Neural cell (in vitro differentiated cells): ENCODE results near the gene RPUSD3. TPM values are rescaled to one million over a fixed set of nuclear protein-coding genes. Genes with fewer than 3 reads are reported as not detected.

Source experiments
- H2AFZ ChIP-seq: fragments of 200-600, 300-800 bp; sonication (generic), shearing (Covaris generic); 2 replicates; pipeline ENCODE4 v1.6.0; 2014; ENCODE audit warnings: low read depth, mild to moderate bottlenecking, antibody characterized with exemption, low read length, moderate library complexity
- H3F3A ChIP-seq: fragments of 200-600 bp; shearing (Covaris generic); 2 replicates; pipeline ENCODE4 v1.6.1; 2016; ENCODE audit warnings: mild to moderate bottlenecking, moderate library complexity, mixed read lengths, antibody characterized with exemption, low read length; ENCODE audit not compliant: insufficient read depth, poor library complexity, severe bottlenecking
- H3K27ac ChIP-seq: fragments of 200-600, 300-800 bp; sonication (generic), shearing (Covaris generic); 2 replicates; pipeline ENCODE4 v1.5.1; 2014; ENCODE audit warnings: mild to moderate bottlenecking, low read length, moderate library complexity
- H3K27me3 ChIP-seq: fragments of 300-800, 200-600 bp; sonication (generic), shearing (Covaris generic); 2 replicates; pipeline ENCODE4 v1.6.0; 2014; ENCODE audit warnings: mild to moderate bottlenecking, low read depth, low read length, moderate library complexity; ENCODE audit not compliant: insufficient read depth
- H3K36me3 ChIP-seq: fragments of 300-800, 200-600 bp; sonication (generic), shearing (Covaris generic); 2 replicates; pipeline ENCODE4 v1.5.1; 2014; ENCODE audit warnings: mild to moderate bottlenecking, antibody characterized with exemption, low read length, moderate library complexity; ENCODE audit not compliant: insufficient read depth
- H3K4me2 ChIP-seq: fragments of 300-800, 200-600 bp; sonication (generic), shearing (Covaris generic); 2 replicates; pipeline ENCODE4 v1.6.0; 2014; ENCODE audit warnings: mild to moderate bottlenecking, low read length
- H3K4me3 ChIP-seq: fragments of 300-800, 200-600 bp; sonication (generic), shearing (Covaris generic); 2 replicates; pipeline ENCODE4 v1.5.1; 2014; ENCODE audit warnings: mild to moderate bottlenecking, low read length, moderate library complexity
- H3K79me2 ChIP-seq: fragments of 200-600 bp; shearing (Covaris generic); replicated peaks from 2 replicates; pipeline ENCODE4 v1.6.0; 2014; ENCODE audit warnings: mild to moderate bottlenecking, low read length, moderate library complexity; ENCODE audit not compliant: insufficient read depth
- H3K9ac ChIP-seq: fragments of 300-800, 200-600 bp; sonication (generic), shearing (Covaris generic); 2 replicates; pipeline ENCODE4 v1.6.1; 2016; ENCODE audit warnings: mild to moderate bottlenecking, low read length, mixed read lengths
- H3K9me2 ChIP-seq: fragments of 200-600 bp; shearing (Covaris generic); 2 replicates; pipeline ENCODE4 v1.6.1; 2016; ENCODE audit warnings: mild to moderate bottlenecking, low read length, mixed read lengths; ENCODE audit not compliant: insufficient read depth
- H3K9me3 ChIP-seq: fragments of 200-600, 300-800 bp; sonication (generic), shearing (Covaris generic); 2 replicates; pipeline ENCODE4 v1.6.1; 2016; ENCODE audit warnings: mild to moderate bottlenecking, mixed run types, low read length, moderate library complexity, mixed read lengths
- H4K20me1 ChIP-seq: fragments of 200-600 bp; shearing (Covaris generic); 2 replicates; pipeline ENCODE4 v1.6.1; 2016; ENCODE audit warnings: mild to moderate bottlenecking, mixed run types; ENCODE audit not compliant: insufficient read depth
- EP300 ChIP-seq: fragments of 450-650 bp; conservative IDR thresholded peaks from 2 replicates; pipeline ENCODE4 v1.6.1; 2014; ENCODE audit warnings: antibody characterized with exemption, mild to moderate bottlenecking, moderate library complexity; ENCODE audit not compliant: poor library complexity, severe bottlenecking
- EZH2 ChIP-seq: fragments of 200-600, 300-800 bp; shearing (Covaris generic), sonication (generic); IDR thresholded peaks from 2 replicates; pipeline ENCODE4 v1.6.1; 2014; ENCODE audit warnings: antibody characterized with exemption, low read length, borderline replicate concordance, mild to moderate bottlenecking; ENCODE audit not compliant: insufficient read depth, poor library complexity, severe bottlenecking
- MXI1 ChIP-seq: fragments of 450-650 bp; conservative IDR thresholded peaks from 2 replicates; pipeline ENCODE4 v1.6.1; 2014; ENCODE audit warnings: antibody characterized with exemption, mild to moderate bottlenecking; ENCODE audit not compliant: poor library complexity, severe bottlenecking
- POLR2AphosphoS5 ChIP-seq: IDR thresholded peaks from 2 replicates; pipeline ENCODE4 v1.6.1; 2012
- RAD21 ChIP-seq: fragments of 450-650 bp; conservative IDR thresholded peaks from 2 replicates; pipeline ENCODE4 v1.6.1; 2014; ENCODE audit warnings: antibody characterized with exemption, mild to moderate bottlenecking, moderate library complexity
- SMC3 ChIP-seq: fragments of 450-650 bp; conservative IDR thresholded peaks from 2 replicates; pipeline ENCODE4 v1.6.1; 2014; ENCODE audit warnings: antibody characterized with exemption, mild to moderate bottlenecking, moderate library complexity; ENCODE audit not compliant: poor library complexity
- TAF1 ChIP-seq: IDR thresholded peaks from 2 replicates; pipeline ENCODE4 v1.6.1; 2012; ENCODE audit warnings: low read depth
- polyA plus RNA-seq: library from polyadenylated mRNA; depleted of rRNA; stranded (reverse); fragments of >200 nt; gene quantifications from 2 replicates; pipeline ENCODE4 v1.2.3, GENCODE V29; 2014
- TF ChIP-seq, protein P1 (sequence below): fragments of 450-650 bp; IDR thresholded peaks from 2 replicates; pipeline ENCODE4 v1.5.1; 2014; ENCODE audit warnings: antibody characterized with exemption, mild to moderate bottlenecking, moderate library complexity; ENCODE audit not compliant: poor library complexity, severe bottlenecking
- TF ChIP-seq, protein P2 (sequence below): IDR thresholded peaks from 2 replicates; pipeline ENCODE4 v1.6.1; 2012; ENCODE audit warnings: borderline replicate concordance

RPUSD3 gene
- polyA plus RNA-seq, 1 donor from 2014 or later = 35.2 TPM

DNA sequence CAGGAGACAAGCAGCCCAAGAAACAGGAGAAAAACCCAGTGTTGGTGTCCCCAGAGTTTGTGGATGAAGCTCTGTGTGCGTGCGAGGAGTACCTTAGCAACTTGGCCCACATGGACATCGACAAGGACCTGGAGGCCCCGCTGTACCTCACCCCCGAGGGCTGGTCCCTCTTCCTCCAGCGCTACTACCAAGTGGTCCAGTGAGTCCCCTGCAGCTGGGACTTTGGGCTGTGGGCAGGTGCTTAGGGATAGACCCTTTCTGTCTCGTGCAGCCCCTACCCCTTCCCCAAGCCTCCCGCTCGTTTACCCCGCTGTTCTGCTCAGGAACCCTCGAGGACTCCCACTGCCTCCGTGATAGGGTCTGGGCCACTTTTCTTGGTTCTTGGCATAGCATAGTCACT, 23.3 kb downstream of the RPUSD3 start:
- Histone ChIP-seq H3K79me2 (no peaks in the 10 kb centered on the region), H3K9ac (no peak overlapping the region), H3K9me2 (no peaks in the 10 kb centered on the region), H3K27ac (no peak overlapping the region), H3F3A (no peaks in the 10 kb centered on the region), H3K36me3 (no peaks in the 10 kb centered on the region), H4K20me1 (no peaks in the 10 kb centered on the region), H3K9me3 (no peaks in the 10 kb centered on the region), H2AFZ (no peak overlapping the region), H3K4me3 (no peak overlapping the region), H3K27me3 (no peaks in the 10 kb centered on the region), H3K4me2 (no peak overlapping the region)
- TF ChIP-seq, protein P1, sequence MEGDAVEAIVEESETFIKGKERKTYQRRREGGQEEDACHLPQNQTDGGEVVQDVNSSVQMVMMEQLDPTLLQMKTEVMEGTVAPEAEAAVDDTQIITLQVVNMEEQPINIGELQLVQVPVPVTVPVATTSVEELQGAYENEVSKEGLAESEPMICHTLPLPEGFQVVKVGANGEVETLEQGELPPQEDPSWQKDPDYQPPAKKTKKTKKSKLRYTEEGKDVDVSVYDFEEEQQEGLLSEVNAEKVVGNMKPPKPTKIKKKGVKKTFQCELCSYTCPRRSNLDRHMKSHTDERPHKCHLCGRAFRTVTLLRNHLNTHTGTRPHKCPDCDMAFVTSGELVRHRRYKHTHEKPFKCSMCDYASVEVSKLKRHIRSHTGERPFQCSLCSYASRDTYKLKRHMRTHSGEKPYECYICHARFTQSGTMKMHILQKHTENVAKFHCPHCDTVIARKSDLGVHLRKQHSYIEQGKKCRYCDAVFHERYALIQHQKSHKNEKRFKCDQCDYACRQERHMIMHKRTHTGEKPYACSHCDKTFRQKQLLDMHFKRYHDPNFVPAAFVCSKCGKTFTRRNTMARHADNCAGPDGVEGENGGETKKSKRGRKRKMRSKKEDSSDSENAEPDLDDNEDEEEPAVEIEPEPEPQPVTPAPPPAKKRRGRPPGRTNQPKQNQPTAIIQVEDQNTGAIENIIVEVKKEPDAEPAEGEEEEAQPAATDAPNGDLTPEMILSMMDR = no peak
- TF ChIP-seq EP300 = no peak
- no peak for TF ChIP-seq TAF1
- TF ChIP-seq MXI1 = no peak
- no peak for TF ChIP-seq EZH2
- TF ChIP-seq SMC3 = no peak
- TF ChIP-seq POLR2AphosphoS5 = no peak
- TF ChIP-seq, protein P2, sequence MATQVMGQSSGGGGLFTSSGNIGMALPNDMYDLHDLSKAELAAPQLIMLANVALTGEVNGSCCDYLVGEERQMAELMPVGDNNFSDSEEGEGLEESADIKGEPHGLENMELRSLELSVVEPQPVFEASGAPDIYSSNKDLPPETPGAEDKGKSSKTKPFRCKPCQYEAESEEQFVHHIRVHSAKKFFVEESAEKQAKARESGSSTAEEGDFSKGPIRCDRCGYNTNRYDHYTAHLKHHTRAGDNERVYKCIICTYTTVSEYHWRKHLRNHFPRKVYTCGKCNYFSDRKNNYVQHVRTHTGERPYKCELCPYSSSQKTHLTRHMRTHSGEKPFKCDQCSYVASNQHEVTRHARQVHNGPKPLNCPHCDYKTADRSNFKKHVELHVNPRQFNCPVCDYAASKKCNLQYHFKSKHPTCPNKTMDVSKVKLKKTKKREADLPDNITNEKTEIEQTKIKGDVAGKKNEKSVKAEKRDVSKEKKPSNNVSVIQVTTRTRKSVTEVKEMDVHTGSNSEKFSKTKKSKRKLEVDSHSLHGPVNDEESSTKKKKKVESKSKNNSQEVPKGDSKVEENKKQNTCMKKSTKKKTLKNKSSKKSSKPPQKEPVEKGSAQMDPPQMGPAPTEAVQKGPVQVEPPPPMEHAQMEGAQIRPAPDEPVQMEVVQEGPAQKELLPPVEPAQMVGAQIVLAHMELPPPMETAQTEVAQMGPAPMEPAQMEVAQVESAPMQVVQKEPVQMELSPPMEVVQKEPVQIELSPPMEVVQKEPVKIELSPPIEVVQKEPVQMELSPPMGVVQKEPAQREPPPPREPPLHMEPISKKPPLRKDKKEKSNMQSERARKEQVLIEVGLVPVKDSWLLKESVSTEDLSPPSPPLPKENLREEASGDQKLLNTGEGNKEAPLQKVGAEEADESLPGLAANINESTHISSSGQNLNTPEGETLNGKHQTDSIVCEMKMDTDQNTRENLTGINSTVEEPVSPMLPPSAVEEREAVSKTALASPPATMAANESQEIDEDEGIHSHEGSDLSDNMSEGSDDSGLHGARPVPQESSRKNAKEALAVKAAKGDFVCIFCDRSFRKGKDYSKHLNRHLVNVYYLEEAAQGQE = no peak

DNA sequence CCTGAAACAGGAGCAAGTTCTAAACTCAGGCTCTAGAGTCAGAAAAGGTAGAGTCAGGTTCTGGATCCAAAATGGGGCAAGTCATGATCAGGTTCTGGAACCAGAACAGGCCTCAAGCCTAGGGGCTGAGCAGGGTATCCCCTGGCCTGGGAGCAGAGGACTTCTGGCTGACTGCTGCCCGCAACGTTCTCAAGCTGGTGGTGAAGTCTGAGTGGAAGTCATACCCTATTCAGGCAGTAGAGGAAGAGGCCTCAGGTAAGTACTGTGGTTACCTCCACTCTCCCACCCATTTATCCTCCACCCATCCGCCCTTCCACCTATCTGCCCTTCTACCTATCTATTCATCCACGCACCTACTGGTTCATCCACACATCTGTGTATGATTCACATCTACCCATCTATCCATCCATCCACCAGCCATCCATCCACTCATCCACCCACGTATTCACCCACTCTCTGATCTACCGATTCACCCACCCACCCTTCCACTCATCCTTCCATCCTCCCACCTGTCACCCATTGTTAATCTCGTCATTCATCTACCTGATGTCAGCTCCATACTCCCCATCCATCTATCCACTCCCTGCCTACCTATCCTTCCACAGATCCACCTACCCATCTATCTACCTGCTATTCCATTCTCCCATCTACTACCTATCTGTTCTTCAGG, 25.0 kb downstream of the RPUSD3 start:
- Histone ChIP-seq H3K9me2 (no peaks in the 10 kb centered on the region), H3K79me2 (no peaks in the 10 kb centered on the region), H3K4me2 (no peak overlapping the region), H3K27ac (no peak overlapping the region), H3K9ac (no peak overlapping the region), H2AFZ (no peak overlapping the region), H3F3A (no peaks in the 10 kb centered on the region), H4K20me1 (no peaks in the 10 kb centered on the region), H3K27me3 (no peaks in the 10 kb centered on the region), H3K36me3 (no peaks in the 10 kb centered on the region), H3K9me3 (no peaks in the 10 kb centered on the region), H3K4me3 (no peak overlapping the region)
- TF ChIP-seq RAD21 (no peak), POLR2AphosphoS5 (no peak), TAF1 (no peak), SMC3 (no peak), EP300 (no peak), MXI1 (no peak), EZH2 (no peak)
- TF ChIP-seq, protein P2 = no peak
- TF ChIP-seq, protein P1 = no peak
